Vagina (tissue), 2 donors: ENCODE data around the gene NME4. TPM values are rescaled to one million over a fixed set of nuclear protein-coding genes. Genes with fewer than 3 reads are reported as not detected.

Source experiments
- DNase-seq, 2 donors: peaks; one replicate each; pipeline ENCODE4 v3.0.0-alpha.2; 2017; ENCODE audit errors: extremely low spot score in 2 of 2
- H3K27ac ChIP-seq: fragments of 200-600 bp; sonication (generic); one replicate; pipeline ENCODE4 v1.5.1; 2019
- H3K27me3 ChIP-seq: fragments of 200-600 bp; sonication (generic); one replicate; pipeline ENCODE4 v1.5.1; 2019
- H3K36me3 ChIP-seq, 2 donors: fragments of 200-600 bp; sonication (generic); one replicate each; pipeline ENCODE4 v1.5.1; 2017 to 2019
- H3K4me1 ChIP-seq: fragments of 200-600 bp; sonication (generic); one replicate; pipeline ENCODE4 v1.5.1; 2019
- H3K4me3 ChIP-seq, 2 donors: fragments of 200-600 bp; sonication (generic); 1 replicate in 1 of 2; 2 replicates in 1 of 2; pipeline ENCODE4 v1.5.1; 2016 to 2019
- H3K9me3 ChIP-seq: fragments of 200-600 bp; sonication (generic); one replicate; pipeline ENCODE4 v1.5.1; 2019
- CTCF ChIP-seq, 3 experiments: fragments of 450-650 bp in 2 of 3; fragments of 200-600 bp in 1 of 3; sonication (generic) in 1 of 3; IDR thresholded peaks; one replicate each; pipeline ENCODE4 v1.5.1; 2017 to 2019; ENCODE audit warnings: antibody characterized with exemption in 3 of 3, mild to moderate bottlenecking in 2 of 3, moderate library complexity in 2 of 3
- POLR2A ChIP-seq, 2 donors: fragments of 450-650 bp; IDR thresholded peaks; one replicate each; pipeline ENCODE4 v1.6.1; 2017; ENCODE audit warnings: antibody characterized with exemption in 2 of 2, mild to moderate bottlenecking in 2 of 2, moderate library complexity in 2 of 2
- POLR2AphosphoS5 ChIP-seq, 2 donors: sonication (generic); formaldehyde crosslinking; IDR thresholded peaks; one replicate each; pipeline ENCODE4 v1.9.0; 2017; ENCODE audit warnings: antibody characterized with exemption in 2 of 2, mild to moderate bottlenecking in 2 of 2, low read depth in 1 of 2; ENCODE audit not compliant: insufficient read depth in 1 of 2
- intact Hi-C: fragments of 100-400 bp; cut with DNase I; formaldehyde crosslinking; loops from one replicate; pipeline ENCODE4 v1.15.1; 2023
- total RNA-seq: library from RNA; depleted of rRNA; stranded (reverse); fragments of >200 nt; gene quantifications from one replicate; pipeline ENCODE4 v1.2.3, GENCODE V29; 2016

Gene NME4
- total RNA-seq, 1 donor from 2014 or later = 88.6 TPM

- TF ChIP-seq POLR2AphosphoS5 (IDR thresholded peaks at IDR 0.05; ENCODE audit: insufficient read depth in 1 of 2, low read depth in 1 of 2) = no peak
- no peak for TF ChIP-seq CTCF (IDR thresholded peaks at IDR 0.05)
- no peak for TF ChIP-seq POLR2A (IDR thresholded peaks at IDR 0.05)
- H3K36me3 ChIP-seq = peaks cover 0 to 23% of the 10 kb centered on the region in 2 donors
- H3K4me3 ChIP-seq = no peak overlapping the region
- no peaks in the 10 kb centered on the region for H3K27me3 ChIP-seq
- H3K27ac ChIP-seq = no peak overlapping the region
- intact Hi-C loops = no loop called here
- H3K4me1 ChIP-seq = no peaks in the 10 kb centered on the region
- no peaks in the 10 kb centered on the region for H3K9me3 ChIP-seq
- no peak for DNase-seq
Observed at GRCh38 chr16:363766-364490, 33.1 kb upstream of the NME4 start.

GRCh38 chr16:364595-365491, 32.2 kb upstream of the NME4 start:
- Histone ChIP-seq H3K36me3 (peaks cover 0 to 23% of the 10 kb centered on the region in 2 donors), H3K27me3 (no peaks in the 10 kb centered on the region), H3K4me3 (no peak overlapping the region), H3K9me3 (no peaks in the 10 kb centered on the region), H3K27ac (no peak overlapping the region), H3K4me1 (peaks cover 7% of the 10 kb centered on the region)
- no peak for DNase-seq
- intact Hi-C loops = no loop called here
- TF ChIP-seq POLR2AphosphoS5 (IDR thresholded peaks at IDR 0.05; ENCODE audit: insufficient read depth in 1 of 2, low read depth in 1 of 2) = no peak
- no peak for TF ChIP-seq POLR2A (IDR thresholded peaks at IDR 0.05)
- TF ChIP-seq CTCF (IDR thresholded peaks at IDR 0.05) = peak in 1 of 3 experiments; percentile 5

- DNase-seq = no peak
- H3K27ac ChIP-seq = no peak overlapping the region
- H3K27me3 ChIP-seq = no peaks in the 10 kb centered on the region
- TF ChIP-seq CTCF (IDR thresholded peaks at IDR 0.05) = no peak
- TF ChIP-seq POLR2A (IDR thresholded peaks at IDR 0.05) = no peak
- H3K9me3 ChIP-seq = no peaks in the 10 kb centered on the region
- no peak overlapping the region for H3K4me3 ChIP-seq
- peaks cover 0 to 23% of the 10 kb centered on the region in 2 donors for H3K36me3 ChIP-seq
- peaks cover 19% of the 10 kb centered on the region for H3K4me1 ChIP-seq
- intact Hi-C loops = no loop called here
Observed at GRCh38 chr16:366476-366875, 30.5 kb upstream of the NME4 start.

- Histone ChIP-seq H3K4me1 (peaks cover 19% of the 10 kb centered on the region), H3K36me3 (peaks cover 0 to 23% of the 10 kb centered on the region in 2 donors), H3K9me3 (no peaks in the 10 kb centered on the region), H3K27ac (no peak overlapping the region), H3K27me3 (no peaks in the 10 kb centered on the region), H3K4me3 (no peak overlapping the region)
- TF ChIP-seq CTCF (IDR thresholded peaks at IDR 0.05) (no peak), POLR2A (IDR thresholded peaks at IDR 0.05) (no peak), POLR2AphosphoS5 (IDR thresholded peaks at IDR 0.05; ENCODE audit: insufficient read depth in 1 of 2, low read depth in 1 of 2) (no peak)
- intact Hi-C loops = no loop called here
- DNase-seq = no peak
Observed at GRCh38 chr16:367333-367903, 29.6 kb upstream of the NME4 start.
